GM18498 (cell line): ENCODE data around the gene SMOC2.

Source experiments
- ATAC-seq: cut with Tn5 transposase; IDR thresholded peaks from one replicate; pipeline ENCODE4 v1.9.1; 2021; ENCODE audit warnings: mild to moderate bottlenecking, moderate library complexity; ENCODE audit not compliant: unreplicated experiment

SMOC2 gene

GRCh38 chr6:168441434-168442391, 729 bp downstream of the SMOC2 start:
- no peak for ATAC-seq

- no peak for ATAC-seq
These were observed 1.7 kb downstream of the SMOC2 start for GRCh38 chr6:168442646-168443045.

GRCh38 chr6:168447282-168447681, 6.3 kb downstream of the SMOC2 start:
- ATAC-seq = no peak

DNA sequence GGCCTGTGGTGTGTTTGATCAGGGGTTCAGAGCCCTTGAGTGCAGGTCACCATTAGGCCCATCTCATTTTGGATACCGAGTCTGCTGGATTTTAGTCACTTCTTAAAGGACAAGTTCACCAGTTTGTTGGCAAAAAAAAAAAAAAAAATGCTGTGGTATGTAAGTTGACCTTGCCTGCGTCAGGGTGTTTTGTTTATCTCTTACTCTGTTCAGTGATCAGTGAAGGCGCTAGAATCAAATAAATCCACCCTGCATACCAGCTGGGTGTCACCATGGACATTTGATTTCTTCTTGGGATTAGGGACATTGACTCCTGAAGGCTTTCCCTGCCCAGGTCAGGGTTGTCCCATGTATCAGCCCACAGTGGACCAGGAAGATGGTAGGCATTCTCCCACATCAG, 6.7 kb downstream of the SMOC2 start:
- ATAC-seq = no peak

GRCh38 chr6:168448243-168448855, 7.4 kb downstream of the SMOC2 start:
- ATAC-seq = no peak

DNA sequence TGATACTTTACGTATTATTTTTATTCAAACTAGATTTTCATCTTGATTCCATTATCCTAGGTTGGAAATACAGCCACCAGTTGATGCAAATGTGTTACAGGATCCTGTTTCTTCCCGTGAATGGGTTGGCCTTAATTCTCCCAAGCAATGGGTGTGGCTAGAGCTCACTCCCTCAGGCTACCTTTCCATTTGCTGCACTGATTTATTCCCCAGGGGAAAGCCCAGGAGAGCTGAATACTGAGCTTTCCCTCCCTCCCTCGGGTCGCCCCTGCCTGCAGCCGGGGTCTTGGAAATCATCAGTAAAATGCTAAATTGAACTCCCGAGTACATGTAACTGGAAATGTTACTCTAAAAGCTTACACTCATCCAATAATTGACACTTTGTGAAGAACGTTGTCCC, 9.9 kb downstream of the SMOC2 start:
- no peak for ATAC-seq

DNA sequence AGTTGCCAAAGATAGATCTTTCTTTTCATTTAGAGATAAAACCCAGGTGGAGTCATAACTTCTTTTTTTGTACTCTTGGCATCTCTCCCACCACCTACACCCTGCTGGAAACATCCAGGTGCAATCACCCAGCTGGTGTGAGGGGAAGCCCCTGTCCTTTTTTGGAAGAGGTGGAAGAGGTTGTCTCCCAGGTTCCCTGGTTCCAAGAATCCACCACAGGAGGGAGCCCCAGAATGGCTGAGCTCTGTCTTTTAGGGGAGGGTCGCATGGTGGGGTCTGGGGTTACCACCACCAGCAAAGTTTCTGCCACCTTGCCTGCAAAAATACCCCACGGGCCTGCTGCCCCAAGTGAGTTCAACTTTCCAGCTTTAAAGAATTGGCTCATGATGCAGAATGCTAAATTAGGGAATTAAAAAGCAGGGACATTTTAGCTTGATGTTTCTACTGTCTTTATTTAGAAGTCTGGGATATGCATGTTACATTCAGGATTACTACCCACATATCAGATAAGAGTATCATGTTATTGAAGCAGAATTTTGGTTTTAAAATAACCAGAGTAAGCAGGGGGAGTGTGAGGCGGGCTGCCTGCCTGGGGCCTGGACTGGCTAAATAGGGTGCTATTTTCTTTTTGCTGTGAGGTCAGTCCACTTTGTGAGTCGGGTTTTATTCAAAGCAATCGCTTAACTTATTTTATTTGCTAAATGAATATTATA, 11.0 kb downstream of the SMOC2 start:
- no peak for ATAC-seq

- no peak for ATAC-seq
These were observed 11.8 kb downstream of the SMOC2 start for GRCh38 chr6:168452685-168453377.

GRCh38 chr6:168455847-168456530, 15.0 kb downstream of the SMOC2 start:
- ATAC-seq = no peak

DNA sequence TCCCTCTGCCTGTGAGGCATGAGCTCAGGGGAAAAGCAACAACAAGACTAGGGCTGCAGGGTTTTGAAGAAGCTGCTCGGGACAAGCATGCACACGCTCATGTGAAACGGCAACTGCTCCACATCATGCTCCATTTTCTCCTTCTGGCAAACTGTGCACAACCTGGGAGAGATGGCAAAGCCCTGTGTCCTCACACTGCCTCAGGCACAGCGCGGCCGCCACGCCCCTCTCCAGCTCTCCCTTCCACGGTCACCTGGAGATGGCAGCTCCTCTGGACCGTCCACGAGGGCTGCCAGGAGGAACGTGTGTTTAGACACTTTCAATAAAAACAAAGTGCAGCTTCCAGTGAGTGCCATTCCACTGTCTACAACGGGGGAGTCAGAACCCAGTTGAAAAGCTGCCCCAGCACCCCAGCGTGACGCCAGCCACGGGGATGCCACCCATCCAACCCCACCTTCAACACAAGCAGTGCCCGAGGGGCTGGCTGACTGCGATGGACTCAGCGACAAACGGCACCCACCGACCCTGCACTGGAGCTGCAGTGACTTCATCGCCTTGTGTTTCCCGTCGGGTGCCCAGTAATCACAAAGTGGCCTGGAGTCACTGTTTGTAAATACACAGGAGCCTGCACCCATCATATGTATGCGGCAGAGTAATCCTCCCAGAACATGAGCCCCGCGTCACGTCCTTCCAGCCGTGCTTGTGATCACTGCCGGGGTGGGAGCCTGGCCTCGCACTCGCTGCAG, 16.1 kb downstream of the SMOC2 start:
- no peak for ATAC-seq

DNA sequence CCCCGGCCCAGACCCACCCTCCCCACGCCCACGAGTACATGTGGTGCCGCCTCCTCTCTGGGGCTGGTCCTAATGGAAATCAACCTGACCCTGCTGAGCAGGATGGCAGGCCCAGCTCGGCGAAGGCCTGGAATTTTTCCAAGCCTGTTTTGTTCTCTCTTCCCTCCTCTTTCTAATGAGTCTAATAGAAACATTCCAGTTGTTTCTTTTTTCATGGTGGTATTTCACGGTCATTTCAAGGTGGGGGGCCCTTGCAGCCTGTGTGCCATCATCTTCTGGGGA, 16.6 kb downstream of the SMOC2 start:
- ATAC-seq = no peak

DNA sequence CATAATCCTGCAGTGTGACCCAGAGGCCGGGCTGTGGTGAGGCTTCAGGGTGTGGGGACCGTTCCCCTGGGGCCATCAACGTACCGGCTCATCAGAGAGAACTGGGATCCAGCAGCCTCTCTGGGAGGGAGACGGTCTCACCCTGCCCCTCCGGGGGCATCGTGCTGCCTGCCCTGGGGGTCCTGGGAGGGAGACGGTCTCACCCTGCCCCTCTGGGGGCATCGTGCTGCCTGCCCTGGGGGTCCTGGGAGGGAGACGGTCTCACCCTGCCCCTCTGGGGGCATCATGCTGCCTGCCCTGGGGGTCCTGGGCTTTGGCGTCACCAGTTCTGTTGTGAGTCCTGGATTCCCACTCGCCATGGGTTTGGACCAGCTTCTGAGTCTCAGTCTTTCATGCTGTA, 17.1 kb downstream of the SMOC2 start:
- ATAC-seq = no peak

DNA sequence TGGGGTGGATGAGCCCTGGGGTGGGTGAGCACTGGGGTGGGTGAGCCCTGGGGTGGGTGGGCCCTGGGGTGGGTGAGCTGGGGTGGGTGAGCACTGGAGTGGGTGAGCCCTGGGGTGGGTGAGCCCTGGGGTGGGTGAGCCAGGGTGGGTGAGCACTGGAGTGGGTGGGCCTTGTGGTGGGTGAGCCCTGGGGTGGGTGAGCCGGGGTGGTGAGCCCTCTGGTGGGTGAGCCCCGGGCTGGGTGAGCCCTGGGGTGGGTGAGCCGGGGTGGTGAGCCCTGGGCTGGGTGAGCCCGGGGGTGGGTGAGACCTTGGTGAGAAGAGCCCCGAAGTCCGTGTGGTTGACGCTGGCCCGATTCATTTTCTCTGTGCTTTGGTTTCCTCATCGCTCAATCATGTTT, 18.6 kb downstream of the SMOC2 start:
- ATAC-seq = no peak

DNA sequence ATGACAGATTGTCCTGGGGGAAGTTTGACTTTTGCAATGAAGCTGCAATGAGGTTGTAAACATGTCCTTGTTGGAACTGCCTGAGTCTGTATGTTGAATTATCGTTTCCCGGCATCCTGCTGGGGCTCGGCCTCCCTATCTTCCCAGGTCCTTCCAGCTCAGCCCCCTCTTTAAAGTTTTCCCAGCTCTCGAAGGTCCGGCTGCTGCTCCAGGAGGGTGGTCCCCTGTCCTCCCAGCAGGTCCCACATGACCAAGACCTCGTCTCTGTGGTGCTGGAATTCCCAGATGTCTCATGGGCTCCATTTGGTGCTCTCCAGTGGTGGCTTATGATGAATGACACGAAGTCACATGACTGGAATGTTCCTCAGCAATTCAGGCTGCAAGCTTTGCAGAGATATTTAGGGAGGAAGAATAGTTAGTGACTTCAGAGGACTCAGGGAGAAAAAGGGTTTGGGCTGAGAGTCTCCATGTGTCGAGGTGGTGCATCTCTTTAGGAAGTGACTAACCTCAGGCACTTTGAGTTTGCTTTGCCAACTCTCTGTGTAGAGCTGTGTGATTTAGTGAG, 21.4 kb downstream of the SMOC2 start:
- no peak for ATAC-seq

DNA sequence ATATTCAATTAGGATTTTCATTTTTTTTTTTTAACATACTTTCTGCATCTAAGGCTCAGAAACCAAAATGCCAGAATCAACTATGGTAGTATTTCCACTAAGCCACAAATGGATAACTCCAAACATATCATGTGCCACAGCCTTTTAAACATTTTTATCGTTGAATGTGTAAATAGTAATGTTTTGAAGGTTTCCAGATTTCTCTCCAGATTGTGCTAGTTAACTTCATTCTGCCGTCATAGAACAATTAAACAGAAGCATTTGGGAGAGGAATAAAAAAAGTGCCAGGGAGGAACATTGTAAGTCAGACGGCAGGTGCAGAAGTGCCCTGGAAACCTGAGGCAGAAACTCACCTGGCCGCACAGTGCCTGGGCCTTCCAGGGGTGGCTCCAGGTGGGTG, 23.6 kb downstream of the SMOC2 start:
- ATAC-seq = no peak

GRCh38 chr6:168468045-168468444, 27.1 kb downstream of the SMOC2 start:
- ATAC-seq = no peak

GRCh38 chr6:168469521-168469920, 28.5 kb downstream of the SMOC2 start:
- ATAC-seq = no peak

DNA sequence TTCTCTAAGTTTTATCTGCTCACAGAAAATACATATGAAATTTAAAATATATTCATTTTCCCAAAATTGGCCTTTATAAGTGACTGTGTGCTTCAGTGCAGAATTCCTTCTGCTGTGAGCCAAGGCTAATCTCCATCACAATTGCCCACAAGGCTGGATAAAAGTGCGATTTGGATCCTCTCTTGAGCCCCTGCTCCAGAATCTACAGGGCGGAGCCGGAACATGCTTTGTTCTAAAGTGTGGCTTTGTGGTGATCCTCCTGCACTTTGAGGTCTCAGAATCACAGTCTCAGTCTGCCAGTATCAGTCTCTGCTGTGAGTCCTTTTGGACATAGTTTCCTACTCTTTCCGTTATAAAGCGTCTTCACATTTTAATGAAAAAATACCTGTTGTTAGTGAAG, 28.9 kb downstream of the SMOC2 start:
- no peak for ATAC-seq

DNA sequence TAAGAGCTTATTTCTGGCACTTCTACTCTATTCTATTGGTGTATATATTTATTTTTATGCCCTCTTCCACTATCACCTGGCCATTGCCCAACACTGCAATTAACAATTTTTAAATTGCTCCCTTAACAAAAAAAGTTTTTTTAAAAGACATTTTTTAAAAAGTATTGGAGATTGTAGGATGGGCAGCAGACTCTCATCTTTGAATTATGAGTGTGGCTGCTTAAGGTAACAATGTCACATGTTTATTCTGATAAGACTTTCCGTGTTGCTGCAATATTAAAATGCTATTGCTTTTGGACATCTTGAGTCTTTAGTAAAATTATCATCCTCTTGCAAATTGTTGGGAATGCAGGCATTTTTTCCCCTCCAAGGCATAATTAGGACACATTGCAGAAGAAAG, 31.4 kb downstream of the SMOC2 start:
- no peak for ATAC-seq

DNA sequence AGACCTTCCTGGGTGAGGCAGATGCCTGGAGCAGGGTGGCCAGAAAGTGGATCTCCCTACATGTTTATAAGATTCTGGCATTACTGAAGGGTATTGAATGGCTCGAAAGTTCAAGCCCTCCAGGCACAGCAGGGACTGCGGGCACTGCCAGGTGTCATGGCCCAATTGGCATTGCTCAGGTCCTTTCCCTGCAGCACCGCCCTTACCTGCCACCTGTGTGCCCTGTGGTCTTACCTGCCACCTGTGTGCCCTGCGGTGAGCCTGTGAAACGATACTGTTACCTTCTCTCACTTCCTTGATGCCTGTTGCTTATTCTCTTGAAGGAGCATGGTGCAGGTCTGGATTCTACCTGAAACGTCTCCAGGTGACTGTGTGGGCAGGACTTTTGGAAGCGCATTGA, 32.2 kb downstream of the SMOC2 start:
- no peak for ATAC-seq
